ENCODE data around the gene MPI. TPM values are rescaled to one million over a fixed set of nuclear protein-coding genes. Genes with fewer than 3 reads are reported as not detected.
A peak's percentile ranks its signal among the peaks of the same experiment; 100 is the strongest.

MPI gene
- total RNA-seq, 2 donors from 2014 or later, result 45.6 to 65.5 TPM

GRCh38 chr15:74937272-74937589 is 47.4 kb downstream of the MPI start:
- no peak for ATAC-seq (ENCODE audit: insufficient number of reproducible peaks, low FRiP score, low read depth)
- no peak for DNase-seq (ENCODE audit: low spot score)

GRCh38 chr15:74937590-74938371 is 47.9 kb downstream of the MPI start, which contains the start of gene COX5A:
TSS of gene COX5A (minus strand) at chr15:74938073. CDS start at chr15:74938014, 59 bp downstream.
- H3K27me3 ChIP-seq (replicated peaks; ENCODE audit: insufficient read depth), result no peaks in the 10 kb centered on the region
- no peaks in the 10 kb centered on the region for H3K9me3 ChIP-seq
- H3K27ac ChIP-seq, result peak within 1 kb of the TSS; percentile 87
- peak within 1 kb of the TSS; percentile 88 for H3K4me3 ChIP-seq
- peaks cover 0 to 16% of the 10 kb centered on the region in 2 donors for H3K4me1 ChIP-seq (ENCODE audit: control insufficient read depth in 1 of 2, low read depth in 2 of 2)
- H3K36me3 ChIP-seq, result no peaks in the 10 kb centered on the region
- ATAC-seq (ENCODE audit: insufficient number of reproducible peaks, low FRiP score, low read depth) (peak; percentile 90), DNase-seq (ENCODE audit: low spot score) (peak; percentile 94)
- TF ChIP-seq CTCF (IDR thresholded peaks at IDR 0.05), result no peak

More at GRCh38 chr15:74937272-74937589, 47.4 kb downstream of the MPI start:
- H3K9me3 ChIP-seq, result no peaks in the 10 kb centered on the region
- H3K27me3 ChIP-seq (replicated peaks; ENCODE audit: insufficient read depth), result no peaks in the 10 kb centered on the region
- H3K27ac ChIP-seq, result peak overlapping the region; percentile 87
- H3K4me3 ChIP-seq, result peak overlapping the region; percentile 88
- no peaks in the 10 kb centered on the region for H3K36me3 ChIP-seq
- H3K4me1 ChIP-seq (ENCODE audit: control insufficient read depth in 1 of 2, low read depth in 2 of 2), result peaks cover 0 to 16% of the 10 kb centered on the region in 2 donors
- no peak for TF ChIP-seq CTCF (IDR thresholded peaks at IDR 0.05)

GRCh38 chr15:74950078-74950908 is 60.5 kb downstream of the MPI start:
- H3K36me3 ChIP-seq, result no peaks in the 10 kb centered on the region
- no peaks in the 10 kb centered on the region for H3K27me3 ChIP-seq (replicated peaks; ENCODE audit: insufficient read depth)
- TF ChIP-seq CTCF (IDR thresholded peaks at IDR 0.05), result peak; percentile 98
- DNase-seq (ENCODE audit: low spot score) (peak; percentile 42), ATAC-seq (ENCODE audit: insufficient number of reproducible peaks, low FRiP score, low read depth) (peak; percentile 39)
- no peak overlapping the region for H3K27ac ChIP-seq
- H3K4me3 ChIP-seq, result no peak overlapping the region
- peaks cover 0 to 18% of the 10 kb centered on the region in 2 donors for H3K4me1 ChIP-seq (ENCODE audit: control insufficient read depth in 1 of 2, low read depth in 2 of 2)
- H3K9me3 ChIP-seq, result no peaks in the 10 kb centered on the region

GRCh38 chr15:74951006-74951405 is 61.2 kb downstream of the MPI start:
- TF ChIP-seq CTCF (IDR thresholded peaks at IDR 0.05), result no peak
- no peak for DNase-seq (ENCODE audit: low spot score)
- H3K9me3 ChIP-seq, result no peaks in the 10 kb centered on the region
- H3K4me3 ChIP-seq, result no peak overlapping the region
- H3K27me3 ChIP-seq (replicated peaks; ENCODE audit: insufficient read depth), result no peaks in the 10 kb centered on the region
- peaks cover 3 to 25% of the 10 kb centered on the region in 2 donors for H3K4me1 ChIP-seq (ENCODE audit: control insufficient read depth in 1 of 2, low read depth in 2 of 2)
- H3K36me3 ChIP-seq, result no peaks in the 10 kb centered on the region
- ATAC-seq (ENCODE audit: insufficient number of reproducible peaks, low FRiP score, low read depth), result no peak
- H3K27ac ChIP-seq, result no peak overlapping the region

Other genes starting within 250 kb of the MPI start
- gene EDC3, start 194.0 kb upstream of the MPI start, total RNA-seq, result 10 to 100 TPM; 11.5 to 16.2 TPM
- under 1 TPM in 1 of 2 donors, not detected in 1; 0.54 TPM for gene CYP1A1, start 164.5 kb upstream of the MPI start, total RNA-seq
- not detected for gene CYP1A2, start 141.2 kb upstream of the MPI start, total RNA-seq
- 10 to 100 TPM; 32.7 to 61.6 TPM for gene CSK, start 108.0 kb upstream of the MPI start, total RNA-seq
- not detected for gene LMAN1L, start 77.2 kb upstream of the MPI start, total RNA-seq
- gene CPLX3, start 63.4 kb upstream of the MPI start, total RNA-seq, result not detected
- gene ULK3, start 46.9 kb upstream of the MPI start, total RNA-seq, result 10 to 100 TPM; 34.9 to 72.2 TPM
- 10 to 100 TPM; 62.1 to 84.5 TPM for gene SCAMP2, start 16.7 kb upstream of the MPI start, total RNA-seq
- 10 to 100 TPM; 61.1 to 85.6 TPM for gene FAM219B, start 16.8 kb downstream of the MPI start, total RNA-seq
- 10 to 100 TPM; 45.2 to 66.3 TPM for gene COX5A, start 48.0 kb downstream of the MPI start, total RNA-seq
- gene RPP25, start 66.7 kb downstream of the MPI start, total RNA-seq, result 10 to 100 TPM; 11.7 to 11.8 TPM
- 1 to 10 TPM; 1.5 to 3.5 TPM for gene SCAMP5, start 105.5 kb downstream of the MPI start, total RNA-seq
- 10 to 100 TPM in 1 of 2 donors, 1 to 10 TPM in 1; 8.5 to 13.7 TPM for gene PPCDC, start 133.5 kb downstream of the MPI start, total RNA-seq